Spleen (tissue), 7 donors: ENCODE measurements around the gene GPAT3.

ENCODE experiments used
- POLR2AphosphoS5 ChIP-seq, 3 donors: sonication (generic); formaldehyde crosslinking; IDR thresholded peaks; one replicate each; pipeline ENCODE4 v1.5.1; 2017; ENCODE audit warnings: antibody characterized with exemption in 3 of 3
- TF ChIP-seq, protein P1 (sequence below), 11 experiments: fragments of 200-600 bp in 7 of 11; fragments of 450-650 bp in 4 of 11; sonication (generic) in 4 of 11; IDR thresholded peaks in 8 of 11; conservative IDR thresholded peaks in 3 of 11; 1 replicate in 7 of 11; 2 replicates in 4 of 11; pipeline versions ENCODE4 v1.4.0 to v1.8.0; 2016 to 2021; ENCODE audit warnings: antibody characterized with exemption in 11 of 11, inconsistent platforms in 4 of 11, mild to moderate bottlenecking in 1 of 11
- donor health status: DM: no; HTN: no; CAD: no; lungs with moderate emphysema.
- donor health status: DM: no; HTN: no; CAD: no.
- donor health status: DM: no; HTN: no; CAD: no.

DNA sequence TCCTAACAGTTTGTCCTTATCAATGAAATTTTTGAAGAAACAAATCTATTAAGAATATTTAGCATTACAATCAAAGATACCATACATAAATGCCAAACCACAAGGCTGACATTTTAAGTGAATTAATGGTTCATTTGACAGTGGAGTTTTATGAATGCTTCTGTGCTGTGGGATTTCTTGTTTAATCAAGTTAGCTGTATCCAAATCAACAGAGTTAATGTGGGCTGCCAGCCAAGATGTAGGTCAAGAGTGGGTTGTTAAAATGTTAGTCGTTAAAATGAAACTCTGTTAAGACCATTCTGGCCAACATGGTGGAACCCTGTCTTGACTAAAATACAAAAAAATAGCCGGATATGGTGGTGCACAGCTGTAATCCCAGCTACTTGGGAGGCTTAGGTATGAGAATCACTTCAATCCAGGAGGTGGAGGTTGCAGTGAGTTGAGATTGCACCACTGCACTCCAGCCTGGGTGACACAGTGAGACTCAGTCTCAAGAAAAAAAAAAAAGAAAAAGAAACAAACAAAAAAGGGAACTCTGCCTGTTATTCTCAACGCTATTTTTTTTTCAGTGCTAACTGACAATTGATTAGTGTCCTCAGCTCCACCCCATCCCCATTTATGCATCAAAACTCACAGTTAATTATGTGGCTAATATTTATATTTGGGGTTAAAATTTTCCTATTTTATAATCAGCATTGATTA lies 20.2 kb downstream of the GPAT3 start:
- no peak for TF ChIP-seq POLR2AphosphoS5 (IDR thresholded peaks at IDR 0.05)
- TF ChIP-seq, protein P1, sequence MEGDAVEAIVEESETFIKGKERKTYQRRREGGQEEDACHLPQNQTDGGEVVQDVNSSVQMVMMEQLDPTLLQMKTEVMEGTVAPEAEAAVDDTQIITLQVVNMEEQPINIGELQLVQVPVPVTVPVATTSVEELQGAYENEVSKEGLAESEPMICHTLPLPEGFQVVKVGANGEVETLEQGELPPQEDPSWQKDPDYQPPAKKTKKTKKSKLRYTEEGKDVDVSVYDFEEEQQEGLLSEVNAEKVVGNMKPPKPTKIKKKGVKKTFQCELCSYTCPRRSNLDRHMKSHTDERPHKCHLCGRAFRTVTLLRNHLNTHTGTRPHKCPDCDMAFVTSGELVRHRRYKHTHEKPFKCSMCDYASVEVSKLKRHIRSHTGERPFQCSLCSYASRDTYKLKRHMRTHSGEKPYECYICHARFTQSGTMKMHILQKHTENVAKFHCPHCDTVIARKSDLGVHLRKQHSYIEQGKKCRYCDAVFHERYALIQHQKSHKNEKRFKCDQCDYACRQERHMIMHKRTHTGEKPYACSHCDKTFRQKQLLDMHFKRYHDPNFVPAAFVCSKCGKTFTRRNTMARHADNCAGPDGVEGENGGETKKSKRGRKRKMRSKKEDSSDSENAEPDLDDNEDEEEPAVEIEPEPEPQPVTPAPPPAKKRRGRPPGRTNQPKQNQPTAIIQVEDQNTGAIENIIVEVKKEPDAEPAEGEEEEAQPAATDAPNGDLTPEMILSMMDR (IDR thresholded peaks at IDR 0.05 in 8 of 11, conservative IDR thresholded peaks at IDR 0.05 in 3 of 11), result no peak
